Transverse colon (tissue), 4 donors: ENCODE data around the gene UBTF. TPM values are rescaled to one million over a fixed set of nuclear protein-coding genes. Genes with fewer than 3 reads are reported as not detected.

Experiments
- DNase-seq: peaks from one replicate; pipeline ENCODE4 v3.0.0-alpha.2; 2019
- H3K27ac ChIP-seq, 4 donors: fragments of 200-600 bp; sonication (generic); 2 replicates each; pipeline ENCODE4 v1.5.1; 2016 to 2018; ENCODE audit warnings: inconsistent platforms in 4 of 4
- H3K27me3 ChIP-seq: fragments of 200-600 bp; sonication (generic); 2 replicates; pipeline ENCODE4 v1.5.1; 2017; ENCODE audit warnings: inconsistent platforms
- H3K36me3 ChIP-seq, 4 donors: fragments of 200-600 bp; sonication (generic); 2 replicates each; pipeline ENCODE4 v1.5.1; 2017 to 2019; ENCODE audit warnings: inconsistent platforms in 4 of 4
- H3K4me1 ChIP-seq, 4 donors: fragments of 200-600 bp; sonication (generic); 2 replicates each; pipeline ENCODE4 v1.5.1; 2017 to 2020; ENCODE audit warnings: inconsistent platforms in 4 of 4
- H3K4me3 ChIP-seq, 4 donors: fragments of 200-600 bp; sonication (generic); 1 replicate in 1 of 4; 2 replicates in 3 of 4; pipeline versions ENCODE4 v1.5.1 to v1.6.1; 2017 to 2019; ENCODE audit warnings: inconsistent platforms in 4 of 4
- H3K9me3 ChIP-seq, 2 donors: fragments of 200-600 bp; sonication (generic); 2 replicates each; pipeline ENCODE4 v1.5.1; 2017 to 2019; ENCODE audit warnings: inconsistent platforms in 2 of 2
- EP300 ChIP-seq: sonication (generic); formaldehyde crosslinking; IDR thresholded peaks from one replicate; pipeline ENCODE4 v1.6.1; 2017; ENCODE audit warnings: antibody characterized with exemption, low read depth
- POLR2A ChIP-seq: fragments of 450-650 bp; IDR thresholded peaks from one replicate; pipeline ENCODE4 v1.6.1; 2016; ENCODE audit warnings: antibody characterized with exemption, mild to moderate bottlenecking, moderate library complexity
- POLR2AphosphoS5 ChIP-seq, 3 donors: sonication (generic); formaldehyde crosslinking; IDR thresholded peaks; one replicate each; pipeline ENCODE4 v1.6.1; 2016; ENCODE audit warnings: antibody characterized with exemption in 3 of 3
- whole genome bisulfite sequencing, 2 donors: methylation state at CpG; one replicate each; pipeline ENCODE4 v1.1.5; 2018; ENCODE audit warnings: low coverage in 1 of 2; 5-methylcytosine and 5-hydroxymethylcytosine counted together
- in situ Hi-C, 4 donors: fragments of 200-750 bp; cut with MboI; loops; one replicate each; pipeline versions ENCODE4 v1.15.0 to v1.15.1; 2017; ENCODE audit warnings: low sequenced_read_pairs in 3 of 4, low pct_ligation_motif_present in 1 of 4, low pct_unique_long_range_greater_than_20kb in 1 of 4
- intact Hi-C: fragments of 100-400 bp; cut with DNase I; formaldehyde crosslinking; loops from one replicate; pipeline ENCODE4 v1.15.1; 2023; ENCODE audit warnings: low total_unique reads
- total RNA-seq, 4 donors: library from RNA; depleted of rRNA; stranded (reverse); fragments of >200 nt; gene quantifications; one replicate each; pipeline ENCODE4 v1.1.0, GENCODE V29; 2016
- TF ChIP-seq, protein P1 (sequence below), 5 experiments: fragments of 200-600 bp in 3 of 5; fragments of 450-650 bp in 2 of 5; sonication (generic) in 3 of 5; IDR thresholded peaks; 1 replicate in 2 of 5; 2 replicates in 3 of 5; pipeline ENCODE4 v1.5.1; 2016 to 2017; ENCODE audit warnings: antibody characterized with exemption in 5 of 5, inconsistent platforms in 3 of 5, mild to moderate bottlenecking in 2 of 5, moderate library complexity in 1 of 5

UBTF gene
- total RNA-seq, 4 donors from 2014 or later = 49.4 to 61.6 (median 60.4) TPM

DNA sequence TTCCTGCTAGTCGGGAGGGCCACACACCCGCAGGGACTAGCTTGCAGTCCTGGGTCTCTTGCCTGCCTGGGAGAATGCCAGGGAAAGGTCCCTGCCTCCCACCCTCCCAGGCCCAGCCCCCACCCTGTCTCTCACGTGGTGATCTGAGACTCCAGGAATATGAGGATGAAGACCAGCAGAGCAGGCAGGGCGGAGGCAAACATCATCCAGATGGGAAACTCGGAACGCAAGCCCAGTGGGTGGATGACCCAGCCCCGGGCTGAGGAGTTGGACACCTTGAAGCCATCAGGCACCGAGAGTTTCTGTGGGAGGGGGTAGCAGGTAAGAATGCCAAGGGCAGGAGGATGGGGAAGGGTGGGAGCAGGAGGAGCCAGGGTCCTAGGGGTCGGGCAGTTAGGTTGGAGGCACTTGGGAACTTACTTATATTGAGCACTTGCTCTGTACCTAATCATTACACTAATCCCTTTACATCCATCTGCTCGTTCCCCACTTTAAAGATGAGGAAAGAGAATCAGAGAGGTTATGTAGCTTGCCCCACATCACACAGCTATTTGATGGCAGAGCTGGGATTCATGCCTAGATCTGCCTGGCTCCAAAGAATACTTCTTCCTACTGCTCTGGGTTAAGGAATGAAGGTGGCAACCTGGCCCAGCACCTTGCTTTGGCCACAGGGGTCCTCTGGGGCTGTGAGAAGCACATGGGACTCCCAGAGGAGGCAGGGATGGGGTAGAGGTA lies 35.1 kb upstream of the UBTF start:
- Histone ChIP-seq H3K27me3 (peaks cover 15% of the 10 kb centered on the region), H3K36me3 (no peaks in the 10 kb centered on the region), H3K4me1 (no peaks in the 10 kb centered on the region), H3K9me3 (no peaks in the 10 kb centered on the region), H3K4me3 (no peak overlapping the region), H3K27ac (no peak overlapping the region)
- intact Hi-C loops = no loop called here
- WGBS, 2 donors = 60% methylated on average over 10 of the region's 10 CpGs; no CpG with 5 or more reads in 1 of the 2 donors
- in situ Hi-C loops = no loop called here
- TF ChIP-seq POLR2AphosphoS5 (IDR thresholded peaks at IDR 0.05) (no peak), EP300 (no peak), POLR2A (no peak)
- TF ChIP-seq, protein P1, sequence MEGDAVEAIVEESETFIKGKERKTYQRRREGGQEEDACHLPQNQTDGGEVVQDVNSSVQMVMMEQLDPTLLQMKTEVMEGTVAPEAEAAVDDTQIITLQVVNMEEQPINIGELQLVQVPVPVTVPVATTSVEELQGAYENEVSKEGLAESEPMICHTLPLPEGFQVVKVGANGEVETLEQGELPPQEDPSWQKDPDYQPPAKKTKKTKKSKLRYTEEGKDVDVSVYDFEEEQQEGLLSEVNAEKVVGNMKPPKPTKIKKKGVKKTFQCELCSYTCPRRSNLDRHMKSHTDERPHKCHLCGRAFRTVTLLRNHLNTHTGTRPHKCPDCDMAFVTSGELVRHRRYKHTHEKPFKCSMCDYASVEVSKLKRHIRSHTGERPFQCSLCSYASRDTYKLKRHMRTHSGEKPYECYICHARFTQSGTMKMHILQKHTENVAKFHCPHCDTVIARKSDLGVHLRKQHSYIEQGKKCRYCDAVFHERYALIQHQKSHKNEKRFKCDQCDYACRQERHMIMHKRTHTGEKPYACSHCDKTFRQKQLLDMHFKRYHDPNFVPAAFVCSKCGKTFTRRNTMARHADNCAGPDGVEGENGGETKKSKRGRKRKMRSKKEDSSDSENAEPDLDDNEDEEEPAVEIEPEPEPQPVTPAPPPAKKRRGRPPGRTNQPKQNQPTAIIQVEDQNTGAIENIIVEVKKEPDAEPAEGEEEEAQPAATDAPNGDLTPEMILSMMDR (IDR thresholded peaks at IDR 0.05) = no peak
- DNase-seq = no peak

DNA sequence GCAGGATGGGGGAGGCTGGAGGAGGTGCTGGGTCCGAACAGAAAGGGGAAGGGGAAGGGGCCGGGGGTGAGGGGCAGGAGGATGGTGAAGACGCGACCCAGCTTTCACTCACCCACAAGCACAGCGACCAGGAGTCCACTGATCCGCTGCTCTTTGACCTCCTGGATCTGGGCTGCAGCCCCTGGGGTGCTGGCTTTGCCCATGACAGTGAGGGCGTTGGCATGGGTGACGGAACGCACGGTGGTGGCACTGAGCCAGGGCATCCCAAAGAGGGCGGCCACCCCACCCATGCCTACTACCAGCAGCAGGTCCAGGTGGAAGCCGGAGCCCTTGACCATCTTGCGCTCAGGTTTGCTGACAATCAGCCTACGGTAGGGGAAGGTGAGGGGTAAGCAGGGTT lies 33.5 kb upstream of the UBTF start:
- H3K4me3 ChIP-seq = no peak overlapping the region
- H3K36me3 ChIP-seq = no peaks in the 10 kb centered on the region
- peaks cover 0 to 2% (median 0%) of the 10 kb centered on the region in 4 donors for H3K4me1 ChIP-seq
- H3K27ac ChIP-seq = no peak overlapping the region
- no peaks in the 10 kb centered on the region for H3K9me3 ChIP-seq
- in situ Hi-C loops = no loop called here
- WGBS, 2 donors = 68% methylated on average over 14 of the region's 14 CpGs; no CpG with 5 or more reads in 1 of the 2 donors
- no peak for DNase-seq
- TF ChIP-seq EP300 (no peak), POLR2AphosphoS5 (IDR thresholded peaks at IDR 0.05) (no peak), POLR2A (no peak)
- TF ChIP-seq, protein P1 (IDR thresholded peaks at IDR 0.05) = no peak
- intact Hi-C loops = no loop called here
- H3K27me3 ChIP-seq = peaks cover 15% of the 10 kb centered on the region

DNA sequence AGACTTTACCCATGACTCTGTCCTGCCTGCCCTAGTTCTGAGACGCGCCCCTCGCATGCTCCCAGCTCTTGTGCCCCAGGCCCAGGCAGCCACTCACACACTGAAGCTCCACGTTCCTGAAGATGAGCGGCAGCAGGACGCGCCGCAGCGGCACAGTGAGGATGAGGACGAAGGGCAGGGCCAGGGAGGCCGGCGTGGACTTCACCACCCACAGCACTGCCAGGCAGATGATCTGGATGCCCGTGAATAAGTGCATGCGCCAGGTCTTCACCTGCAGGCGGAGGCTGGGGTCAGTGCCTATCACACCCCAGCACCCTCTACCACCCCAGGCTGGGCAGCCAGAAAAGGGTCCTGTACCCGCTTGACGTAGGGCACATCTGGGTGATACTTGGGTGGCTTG lies 31.6 kb upstream of the UBTF start:
- peaks cover 15% of the 10 kb centered on the region for H3K27me3 ChIP-seq
- peaks cover 0 to 19% (median 13%) of the 10 kb centered on the region in 4 donors for H3K4me1 ChIP-seq
- no peak for TF ChIP-seq POLR2AphosphoS5 (IDR thresholded peaks at IDR 0.05)
- no peak for TF ChIP-seq POLR2A
- TF ChIP-seq, protein P1 (IDR thresholded peaks at IDR 0.05) = no peak
- TF ChIP-seq EP300 = no peak
- 93% methylated on average over 17 of the region's 17 CpGs; no CpG with 5 or more reads in 1 of the 2 donors for WGBS, 2 donors
- H3K27ac ChIP-seq = no peak overlapping the region
- H3K4me3 ChIP-seq = no peak overlapping the region
- H3K36me3 ChIP-seq = no peaks in the 10 kb centered on the region
- DNase-seq = no peak
- no peaks in the 10 kb centered on the region for H3K9me3 ChIP-seq
- intact Hi-C loops = no loop called here
- in situ Hi-C loops = no loop called here

- 86 to 88% methylated on average over 1 to 9 of the region's 9 CpGs for WGBS, 2 donors
- intact Hi-C loops = no loop called here
- in situ Hi-C loops = no loop called here
- no peak overlapping the region for H3K27ac ChIP-seq
- H3K36me3 ChIP-seq = no peaks in the 10 kb centered on the region
- H3K27me3 ChIP-seq = peaks cover 7% of the 10 kb centered on the region
- no peak overlapping the region for H3K4me3 ChIP-seq
- no peak for DNase-seq
- peaks cover 0 to 24% (median 17%) of the 10 kb centered on the region in 4 donors for H3K4me1 ChIP-seq
- TF ChIP-seq POLR2AphosphoS5 (IDR thresholded peaks at IDR 0.05) (no peak), POLR2A (no peak), EP300 (no peak)
- TF ChIP-seq, protein P1 (IDR thresholded peaks at IDR 0.05) = no peak
- H3K9me3 ChIP-seq = no peaks in the 10 kb centered on the region
These were observed 30.2 kb upstream of the UBTF start for GRCh38 chr17:44249501-44250246.
